Stimulated activated CD4-positive, alpha-beta T cell treated with anti-CD3 and anti-CD28 coated beads, Interleukin-15, amount 100 ng/mL, for 24 hours (primary cell): ENCODE results near the gene ZSCAN9.
A peak's percentile ranks its signal among the peaks of the same experiment; 100 is the strongest.

Experiments used
- DNase-seq: peaks from one replicate; pipeline ENCODE4 v3.0.0-alpha.2; 2020

The ZSCAN9 gene

GRCh38 chr6:28224131-28225055, 682 bp upstream of the ZSCAN9 start:
- DNase-seq, result no peak

DNA sequence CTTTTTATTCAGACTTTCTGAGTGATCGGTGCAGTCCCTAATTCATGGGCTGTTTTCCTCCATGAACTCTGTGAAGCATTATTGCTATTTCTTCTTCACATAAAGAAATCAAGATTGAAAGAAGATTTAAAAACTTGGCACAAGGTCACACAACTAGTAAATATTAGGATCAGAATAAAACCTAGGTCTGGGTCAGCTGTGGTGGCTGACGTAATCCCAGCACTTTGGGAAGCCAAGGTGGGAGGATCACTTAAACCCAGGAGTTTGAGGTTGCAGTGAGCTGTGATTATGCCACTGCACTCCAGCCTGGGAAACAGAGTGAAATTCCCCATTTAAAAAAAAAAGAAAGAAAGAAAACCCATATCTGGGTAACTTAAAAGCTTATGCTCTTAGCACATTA, 1.4 kb downstream of the ZSCAN9 start:
- DNase-seq, result no peak

DNA sequence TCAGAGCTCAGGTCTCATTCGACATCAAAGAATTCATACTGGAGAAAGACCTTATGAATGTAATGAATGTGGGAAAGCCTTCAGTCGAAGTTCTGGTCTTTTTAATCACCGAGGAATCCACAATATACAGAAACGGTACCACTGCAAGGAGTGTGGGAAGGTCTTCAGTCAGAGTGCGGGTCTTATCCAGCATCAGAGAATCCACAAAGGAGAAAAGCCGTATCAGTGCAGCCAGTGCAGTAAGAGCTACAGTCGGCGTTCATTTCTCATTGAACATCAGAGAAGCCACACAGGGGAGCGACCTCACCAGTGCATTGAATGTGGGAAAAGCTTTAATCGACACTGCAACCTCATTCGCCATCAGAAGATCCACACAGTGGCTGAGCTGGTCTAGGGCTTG, 7.7 kb downstream of the ZSCAN9 start:
- no peak for DNase-seq

DNA sequence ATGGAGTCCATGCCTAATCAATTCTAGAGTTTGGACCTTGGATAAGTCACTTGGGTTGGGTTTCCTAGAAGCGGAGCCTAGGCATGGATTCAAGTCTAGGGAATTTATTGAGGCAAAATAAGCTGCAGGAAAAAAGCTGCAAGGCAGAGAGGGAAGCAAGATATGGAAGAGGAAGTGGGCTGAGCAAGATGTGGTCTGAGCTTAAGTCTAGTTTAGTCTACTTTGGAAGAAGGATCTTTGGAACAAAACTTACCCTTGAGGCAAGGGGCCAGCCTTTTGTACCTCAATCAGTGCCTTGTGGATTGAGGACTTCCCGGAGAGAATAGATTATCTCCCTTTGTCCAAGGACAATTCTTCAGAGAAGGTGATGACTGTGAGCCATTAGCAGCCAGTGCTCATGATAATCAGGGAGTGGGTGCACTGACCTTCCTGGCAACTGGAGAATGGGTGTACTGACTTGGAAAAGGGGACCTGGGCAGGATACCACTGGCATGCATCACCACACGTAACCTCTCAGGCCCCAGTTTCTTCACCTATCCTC, 10.9 kb downstream of the ZSCAN9 start:
- no peak for DNase-seq

DNA sequence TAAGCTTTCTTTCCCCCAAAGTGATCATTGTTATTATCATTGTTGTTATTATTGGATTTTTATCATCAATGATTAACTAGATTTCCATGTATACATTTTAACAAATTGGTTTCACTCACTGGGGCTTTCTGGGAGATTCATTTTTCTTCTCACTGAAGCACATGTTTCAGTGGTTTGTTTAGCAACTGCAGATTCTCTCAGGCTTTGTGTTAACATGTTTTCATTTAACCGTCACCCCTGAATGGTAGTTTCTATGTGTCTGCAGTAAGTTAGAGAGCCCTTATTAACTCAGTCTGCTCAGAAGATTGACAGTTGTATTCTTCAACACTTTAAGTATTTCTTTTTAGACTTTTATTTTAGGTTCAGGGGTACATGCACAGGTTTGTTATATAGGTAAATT, 14.6 kb downstream of the ZSCAN9 start:
- DNase-seq, result no peak

DNA sequence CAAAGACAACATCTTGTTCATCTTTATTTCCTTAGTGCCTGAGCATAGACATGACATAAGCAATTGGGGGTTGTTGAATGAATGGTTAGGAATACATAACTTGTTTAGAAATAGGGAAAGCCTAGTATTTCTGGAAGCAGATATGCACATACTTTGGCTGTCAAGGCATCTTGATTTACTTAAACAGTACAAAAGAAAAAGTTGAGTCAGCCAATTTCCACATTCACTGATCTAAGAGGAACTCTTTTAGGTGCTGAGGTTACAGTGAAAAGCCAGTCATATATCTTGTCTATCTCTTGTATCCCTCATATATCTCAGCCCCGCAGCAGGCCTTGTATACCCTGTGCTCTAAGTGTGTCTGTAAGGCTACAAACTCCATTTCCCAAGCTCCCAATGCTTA, 15.4 kb downstream of the ZSCAN9 start:
- no peak for DNase-seq

DNA sequence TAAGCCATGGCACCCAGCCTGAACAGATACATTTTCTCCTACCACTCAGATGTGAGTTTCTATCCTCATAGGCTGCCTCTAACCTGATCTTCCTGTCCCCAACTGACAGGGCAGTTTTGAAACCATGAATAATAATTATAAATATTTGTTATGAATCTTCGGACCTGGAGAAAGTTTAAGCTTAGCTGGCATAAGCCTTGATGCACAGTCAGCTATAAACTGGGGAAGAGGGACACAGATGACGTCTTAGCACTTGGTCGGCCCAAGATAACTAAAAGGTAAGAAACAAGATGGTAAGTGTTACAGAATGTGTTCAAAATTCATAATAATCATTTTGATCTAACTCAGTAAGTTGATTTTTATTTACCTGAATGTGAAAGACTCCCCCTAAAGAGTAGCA, 18.9 kb downstream of the ZSCAN9 start:
- no peak for DNase-seq

- DNase-seq, result no peak
Observed at GRCh38 chr6:28245206-28245941, 20.3 kb downstream of the ZSCAN9 start.

DNA sequence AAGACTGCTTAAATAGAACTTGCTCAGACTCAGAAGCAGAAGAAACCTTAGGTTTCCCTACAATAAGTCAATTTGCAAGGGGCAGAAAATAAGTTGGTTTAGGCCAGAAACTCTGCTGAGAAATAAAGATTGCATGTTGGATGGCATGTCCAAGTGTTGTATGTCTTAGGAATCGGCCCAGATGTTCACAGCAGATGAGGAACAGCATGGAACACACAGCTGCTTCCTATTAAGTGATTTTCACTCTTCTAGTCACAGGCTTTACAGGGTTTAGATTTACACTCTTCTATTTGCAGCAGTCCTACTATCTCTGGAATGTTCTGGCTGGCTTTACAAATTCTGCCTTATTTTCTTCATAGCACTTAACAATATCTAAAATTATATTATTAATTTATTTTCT, 23.8 kb downstream of the ZSCAN9 start:
- no peak for DNase-seq

GRCh38 chr6:28250747-28251146, 25.7 kb downstream of the ZSCAN9 start:
- no peak for DNase-seq

- peak; percentile 49 for DNase-seq
Observed at GRCh38 chr6:28251661-28252008, 26.6 kb downstream of the ZSCAN9 start.

DNA sequence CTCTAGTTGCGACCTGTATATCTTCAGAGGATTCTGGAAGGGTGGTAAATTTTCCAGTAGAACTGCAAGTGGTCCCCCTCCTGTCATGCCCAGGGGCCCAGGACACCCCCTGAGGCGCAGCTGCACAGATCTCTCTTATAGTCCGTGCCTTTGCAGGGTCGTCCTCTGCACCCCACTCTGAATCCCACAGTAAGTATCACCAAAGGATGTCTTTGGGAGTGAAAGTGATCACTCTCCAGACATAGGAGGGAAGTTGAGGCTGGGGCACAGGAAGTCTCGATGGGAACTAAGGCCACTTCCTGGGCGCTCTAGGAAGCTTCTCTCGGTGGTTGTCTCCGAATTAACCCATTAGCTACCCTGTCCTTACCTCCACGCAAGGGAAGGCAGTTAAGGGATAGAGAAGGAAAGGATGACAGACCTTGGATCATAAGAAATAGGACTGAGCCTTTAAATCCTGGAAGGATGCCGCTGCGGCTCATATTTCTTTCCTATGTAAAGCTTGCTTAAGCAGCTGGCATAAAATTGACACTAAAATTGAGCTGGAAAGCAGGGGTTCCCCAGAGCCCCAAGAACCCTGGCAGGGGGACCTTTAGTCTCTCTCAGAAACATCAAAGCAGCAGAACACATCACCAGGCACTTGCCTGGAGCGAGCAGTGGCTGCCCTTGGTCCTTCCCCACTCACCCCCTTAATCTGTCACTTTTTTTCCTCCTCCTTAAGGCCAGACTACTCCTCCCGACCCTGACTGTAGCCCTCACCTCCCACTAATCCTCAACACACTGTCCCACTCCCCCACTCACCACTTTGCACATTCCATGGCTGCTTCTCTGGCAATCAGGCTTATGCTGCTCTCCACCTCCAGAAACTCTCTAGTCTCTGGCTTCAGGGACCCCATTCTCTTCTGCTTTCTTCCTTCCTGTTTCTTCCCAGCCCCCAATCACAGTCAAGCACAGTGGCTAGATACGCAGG, 27.2 kb downstream of the ZSCAN9 start, which contains the start of gene ZKSCAN4:
Gene ZKSCAN4 (minus strand): TSS at position 261 of the 967 bp plus-strand sequence. CDS start 289 bp downstream, outside the sequence.
- DNase-seq, result peak; percentile 86

GRCh38 chr6:28254121-28254519, 29.0 kb downstream of the ZSCAN9 start:
- DNase-seq, result peak; percentile 4

GRCh38 chr6:28257042-28257441, 32.0 kb downstream of the ZSCAN9 start:
- no peak for DNase-seq

- peak; percentile 73 for DNase-seq
Observed at GRCh38 chr6:28258877-28259777, 34.1 kb downstream of the ZSCAN9 start, which contains the start of gene NKAPL. Gene NKAPL (plus strand): TSS chr6:28259297. CDS start chr6:28259372, 75 bp downstream.

DNA sequence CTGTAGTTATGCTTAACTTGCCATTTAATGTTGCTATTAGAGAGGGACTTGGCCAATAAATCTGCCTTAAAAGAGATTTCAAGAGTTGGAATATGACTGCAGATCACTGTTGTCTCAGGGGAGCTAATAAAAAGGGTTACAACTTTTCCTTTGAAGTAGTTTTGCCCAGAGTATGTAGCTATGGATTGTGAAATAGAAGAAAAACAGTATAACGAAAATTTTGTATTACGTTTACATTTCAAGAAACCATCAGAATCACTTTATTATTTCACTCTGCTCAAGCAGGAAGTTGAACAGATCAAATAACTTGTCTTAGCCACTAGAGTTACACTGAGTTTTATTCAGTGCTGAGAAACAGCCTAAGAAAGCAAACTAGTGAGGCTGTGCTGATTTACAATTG, 38.8 kb downstream of the ZSCAN9 start:
- no peak for DNase-seq

GRCh38 chr6:28264834-28265401, 39.8 kb downstream of the ZSCAN9 start:
- no peak for DNase-seq

DNA sequence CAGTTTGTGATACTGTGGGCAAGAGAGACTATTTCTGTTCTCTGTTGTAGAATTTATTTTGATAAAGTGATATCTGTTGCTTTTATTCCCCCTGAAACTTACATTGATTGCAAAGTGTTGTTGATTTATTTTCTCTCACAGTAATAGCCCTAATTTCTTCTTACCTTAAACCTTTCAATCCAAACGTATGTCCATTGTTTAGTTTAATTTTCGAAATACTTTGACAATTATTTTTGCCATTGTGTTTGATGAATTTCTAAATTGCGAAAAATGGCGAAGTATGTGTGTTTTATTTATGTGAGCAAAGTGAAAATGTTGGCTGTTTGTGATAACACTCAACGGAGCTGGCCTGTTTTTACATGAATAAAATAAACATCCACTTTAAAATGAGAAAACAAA, 41.5 kb downstream of the ZSCAN9 start:
- DNase-seq, result no peak

DNA sequence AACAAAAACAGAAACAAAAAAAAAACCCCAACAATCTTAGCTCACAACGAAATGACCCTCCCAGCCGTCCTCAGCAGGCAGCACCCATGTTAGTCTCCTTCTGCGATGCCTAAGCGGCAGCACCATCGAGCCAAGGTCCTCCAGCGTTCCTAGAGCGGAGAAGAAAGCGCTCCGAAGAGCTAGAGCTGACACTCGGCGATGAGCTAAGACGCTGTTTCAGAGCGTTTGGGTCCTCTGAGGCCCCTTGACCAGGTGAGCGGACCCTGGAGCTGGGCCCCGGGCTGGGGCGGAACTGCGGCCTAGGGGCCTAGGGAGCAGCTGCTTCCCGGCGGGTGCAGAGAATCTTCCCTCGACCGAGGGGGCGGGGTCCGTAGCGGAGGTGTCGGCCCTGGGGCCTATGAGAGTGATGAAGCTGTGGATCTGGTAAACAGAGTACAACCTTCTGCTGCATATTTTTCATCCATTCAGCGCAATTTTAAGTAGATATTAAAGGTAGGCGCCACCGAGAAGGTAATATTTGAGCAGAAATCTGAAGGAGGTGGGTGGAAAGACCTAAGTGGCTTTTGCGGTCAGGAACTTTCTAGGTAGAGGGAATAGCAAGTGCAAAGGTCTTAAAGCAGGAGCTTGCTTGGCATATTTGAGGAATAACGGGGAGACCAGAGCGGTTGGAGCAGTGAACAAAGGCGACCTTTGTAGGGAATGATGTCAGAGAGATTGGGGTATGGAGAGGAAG, 42.1 kb downstream of the ZSCAN9 start, which contains the start of gene ZSCAN26:
Gene ZSCAN26 (plus strand): TSS at position 182 of the 733 bp plus-strand sequence. CDS start 4,777 bp downstream, outside the sequence.
- DNase-seq, result peak; percentile 86

DNA sequence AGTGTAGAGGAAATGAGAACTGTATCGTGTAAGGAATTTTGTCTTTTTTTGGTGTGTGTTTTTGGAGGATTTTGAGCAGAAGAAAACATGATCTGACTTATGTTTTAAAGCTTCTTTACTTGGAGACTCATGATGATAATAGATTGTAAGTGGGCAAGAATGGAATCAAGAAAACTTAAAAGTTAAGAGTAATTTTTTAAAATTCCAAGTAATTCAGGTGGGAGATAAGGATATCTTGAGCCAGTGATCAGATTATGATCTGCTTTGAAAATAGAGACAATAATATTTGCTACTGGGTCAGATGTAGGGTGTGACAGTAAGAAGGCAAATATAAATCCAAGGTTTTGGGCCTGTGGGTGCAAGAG, 42.6 kb downstream of the ZSCAN9 start:
- no peak for DNase-seq
